Astrocyte of the spinal cord (primary cell): ENCODE results near the gene LRBA.

Source experiments
- DNase-seq: peaks from one replicate; pipeline ENCODE4 v3.0.0; 2011; ENCODE audit warnings: low read depth, low spot score
- H3K4me3 ChIP-seq: 2 replicates; pipeline ENCODE4 v1.5.1; 2011; ENCODE audit warnings: low read depth, mild to moderate bottlenecking, low read length, moderate library complexity
- in situ Hi-C: cut with HindIII; loops from 2 replicates; pipeline ENCODE4 v1.10.0; 2017; ENCODE audit warnings: low sequenced_read_pairs
- TF ChIP-seq, protein P1 (sequence below): IDR thresholded peaks from 2 replicates; pipeline ENCODE4 v1.5.1; 2012; ENCODE audit warnings: low read depth, mild to moderate bottlenecking, low read length, inconsistent platforms

LRBA gene

DNA sequence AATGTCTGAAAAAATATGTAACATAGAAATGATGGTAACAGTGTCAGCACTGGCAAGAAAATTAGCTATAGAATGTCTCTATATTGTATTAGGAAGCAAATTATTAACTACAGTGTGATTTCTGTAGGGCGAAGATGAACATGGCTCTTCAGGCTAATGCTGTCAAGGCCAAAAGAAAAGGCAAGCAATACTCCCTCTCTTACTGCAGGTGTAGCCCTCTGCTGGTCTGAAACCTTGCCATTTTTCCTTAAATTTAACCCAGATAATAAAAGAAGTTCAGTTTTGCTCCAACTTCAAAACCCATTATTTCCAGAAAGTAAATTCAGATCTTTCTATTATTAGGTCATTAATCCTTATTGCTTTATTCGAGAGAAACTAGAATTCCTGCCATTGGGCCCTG lies 215.9 kb downstream of the LRBA start:
- no peak for DNase-seq
- H3K4me3 ChIP-seq = no peak overlapping the region
- in situ Hi-C loops = no loop called here
- TF ChIP-seq, protein P1, sequence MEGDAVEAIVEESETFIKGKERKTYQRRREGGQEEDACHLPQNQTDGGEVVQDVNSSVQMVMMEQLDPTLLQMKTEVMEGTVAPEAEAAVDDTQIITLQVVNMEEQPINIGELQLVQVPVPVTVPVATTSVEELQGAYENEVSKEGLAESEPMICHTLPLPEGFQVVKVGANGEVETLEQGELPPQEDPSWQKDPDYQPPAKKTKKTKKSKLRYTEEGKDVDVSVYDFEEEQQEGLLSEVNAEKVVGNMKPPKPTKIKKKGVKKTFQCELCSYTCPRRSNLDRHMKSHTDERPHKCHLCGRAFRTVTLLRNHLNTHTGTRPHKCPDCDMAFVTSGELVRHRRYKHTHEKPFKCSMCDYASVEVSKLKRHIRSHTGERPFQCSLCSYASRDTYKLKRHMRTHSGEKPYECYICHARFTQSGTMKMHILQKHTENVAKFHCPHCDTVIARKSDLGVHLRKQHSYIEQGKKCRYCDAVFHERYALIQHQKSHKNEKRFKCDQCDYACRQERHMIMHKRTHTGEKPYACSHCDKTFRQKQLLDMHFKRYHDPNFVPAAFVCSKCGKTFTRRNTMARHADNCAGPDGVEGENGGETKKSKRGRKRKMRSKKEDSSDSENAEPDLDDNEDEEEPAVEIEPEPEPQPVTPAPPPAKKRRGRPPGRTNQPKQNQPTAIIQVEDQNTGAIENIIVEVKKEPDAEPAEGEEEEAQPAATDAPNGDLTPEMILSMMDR = peak; percentile 22

DNA sequence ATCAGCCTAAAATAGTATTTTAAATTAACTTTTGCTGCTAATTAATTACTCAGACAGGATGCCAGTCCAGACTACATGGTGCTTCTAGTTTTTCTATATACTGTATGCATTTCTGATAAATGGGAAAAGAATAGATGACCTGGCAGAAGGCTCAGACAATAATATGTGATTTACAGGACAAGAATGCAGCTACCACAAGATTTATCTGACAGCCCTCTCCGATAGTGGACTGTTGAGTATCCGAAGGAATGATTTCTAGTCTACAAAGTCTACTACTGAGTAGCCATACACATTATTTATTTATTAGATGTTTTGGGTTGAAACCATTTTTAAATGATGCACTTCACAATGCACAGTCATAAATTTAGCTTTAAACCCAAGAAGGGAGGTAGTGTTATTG lies 220.4 kb downstream of the LRBA start:
- TF ChIP-seq, protein P1 = no peak
- DNase-seq = peak; percentile 12
- no peak overlapping the region for H3K4me3 ChIP-seq
- in situ Hi-C loops = no loop called here

DNA sequence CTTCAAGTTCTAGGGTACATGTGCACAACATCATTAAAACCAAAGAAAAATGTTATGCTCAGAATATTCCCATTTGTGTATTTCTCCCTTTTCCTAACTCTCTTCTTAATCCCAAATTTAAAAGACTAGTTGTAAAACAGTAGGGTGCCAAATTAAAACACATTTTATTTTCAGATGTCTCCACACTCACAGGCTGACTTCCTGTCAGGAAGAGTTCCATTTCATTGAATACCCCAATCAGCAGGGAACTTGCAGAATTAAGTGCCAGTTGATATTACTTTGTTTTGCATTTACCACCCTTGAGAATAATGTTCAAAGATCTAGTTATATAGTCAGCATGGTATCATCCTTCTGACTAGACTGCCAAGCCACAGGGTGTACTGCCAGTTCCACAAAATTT lies 225.2 kb downstream of the LRBA start:
- peak; percentile 32 for DNase-seq
- H3K4me3 ChIP-seq = no peak overlapping the region
- in situ Hi-C loops = no loop called here
- TF ChIP-seq, protein P1 = no peak

DNA sequence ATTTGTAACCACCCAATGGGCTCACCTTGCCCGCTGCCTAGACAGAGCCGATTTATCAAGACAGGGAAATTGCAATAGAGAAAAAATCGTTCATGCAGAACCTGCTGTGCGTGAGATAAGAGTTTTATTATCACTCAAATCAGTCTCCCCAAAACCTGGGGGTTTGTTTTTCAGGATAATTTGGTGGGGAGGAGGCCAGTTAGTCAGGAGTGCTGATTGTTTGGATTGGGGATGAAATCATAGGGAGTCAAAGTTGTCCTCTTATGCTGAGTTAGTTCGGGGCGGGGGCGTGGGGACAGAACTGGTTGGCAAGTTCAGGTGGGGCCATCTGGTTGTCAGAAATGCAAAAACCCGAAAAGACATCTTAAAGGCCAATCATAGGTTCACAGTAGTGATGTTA lies 230.1 kb downstream of the LRBA start:
- TF ChIP-seq, protein P1 = no peak
- no peak overlapping the region for H3K4me3 ChIP-seq
- in situ Hi-C loops = no loop called here
- no peak for DNase-seq

DNA sequence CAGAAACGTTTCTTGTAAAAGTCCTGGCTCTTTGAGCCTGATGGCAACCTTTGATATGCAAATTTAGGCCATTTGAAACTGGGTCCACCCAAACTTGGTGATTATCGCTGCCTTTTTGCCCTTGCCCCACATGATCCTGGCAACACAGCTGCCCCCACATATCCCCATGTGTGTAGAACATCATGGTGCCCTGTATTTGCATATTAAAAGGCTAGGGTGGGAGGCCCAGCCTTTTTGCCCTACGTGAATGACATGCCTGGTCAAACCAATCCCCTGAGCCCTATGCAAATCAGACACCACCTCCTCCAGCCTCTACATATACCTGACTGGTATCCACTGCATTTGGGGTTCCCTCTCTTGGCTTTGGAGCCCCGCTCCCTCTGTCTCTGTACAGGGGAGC lies 230.8 kb downstream of the LRBA start:
- in situ Hi-C loops = no loop called here
- H3K4me3 ChIP-seq = no peak overlapping the region
- DNase-seq = no peak
- TF ChIP-seq, protein P1 = no peak

DNA sequence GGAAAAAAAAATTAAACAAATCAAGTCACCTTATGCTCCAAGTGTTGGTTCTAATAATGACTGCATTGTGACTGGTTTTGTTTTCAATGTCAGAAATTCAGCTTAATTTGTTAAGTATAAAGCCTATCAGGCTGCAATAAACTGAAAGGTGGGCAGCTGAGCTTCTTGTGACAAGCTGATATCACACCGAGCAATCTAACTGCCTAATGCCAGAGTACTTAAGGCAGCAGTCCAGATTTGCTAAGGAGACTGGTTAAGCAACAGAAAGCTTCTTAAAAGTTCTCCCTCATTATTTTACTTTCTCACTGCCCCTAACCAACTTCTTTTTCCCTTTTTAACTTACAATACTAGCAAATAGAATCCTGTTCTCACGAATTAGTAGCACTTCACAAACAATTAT lies 232.2 kb downstream of the LRBA start:
- in situ Hi-C loops = no loop called here
- TF ChIP-seq, protein P1 = no peak
- peak; percentile 52 for DNase-seq
- no peak overlapping the region for H3K4me3 ChIP-seq

DNA sequence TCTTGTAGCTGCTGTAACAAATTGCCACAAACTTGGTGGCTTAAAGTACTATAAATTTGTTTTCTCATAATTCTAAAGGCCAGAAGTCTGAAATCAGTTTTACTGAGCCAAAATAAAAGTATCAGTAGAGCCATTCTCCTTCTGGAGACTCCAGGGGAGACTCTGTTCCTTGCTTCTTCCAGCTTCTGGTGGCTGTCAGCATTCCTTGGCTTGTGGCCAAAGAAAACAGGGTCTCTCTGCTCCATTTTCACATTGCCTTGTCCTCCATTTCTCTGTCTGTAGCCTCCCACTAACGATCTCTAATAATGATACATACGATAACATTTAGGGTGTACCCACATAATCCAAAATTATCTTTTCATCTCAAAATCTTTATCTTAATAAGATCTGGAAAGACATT lies 232.8 kb downstream of the LRBA start:
- TF ChIP-seq, protein P1 = no peak
- no peak overlapping the region for H3K4me3 ChIP-seq
- peak; percentile 52 for DNase-seq
- in situ Hi-C loops = no loop called here
